ENCODE data around the gene REEP2.

Gene REEP2

GRCh38 chr5:138482638-138483037 is 43.8 kb downstream of the REEP2 start:
- no peaks in the 10 kb centered on the region for H4K20me1 ChIP-seq (ENCODE audit: insufficient read depth, low read length, poor library complexity, severe bottlenecking)
- TF ChIP-seq EZH2phosphoT487 (IDR thresholded peaks at IDR 0.05; ENCODE audit: borderline replicate concordance) = no peak
- TF ChIP-seq, protein P1, sequence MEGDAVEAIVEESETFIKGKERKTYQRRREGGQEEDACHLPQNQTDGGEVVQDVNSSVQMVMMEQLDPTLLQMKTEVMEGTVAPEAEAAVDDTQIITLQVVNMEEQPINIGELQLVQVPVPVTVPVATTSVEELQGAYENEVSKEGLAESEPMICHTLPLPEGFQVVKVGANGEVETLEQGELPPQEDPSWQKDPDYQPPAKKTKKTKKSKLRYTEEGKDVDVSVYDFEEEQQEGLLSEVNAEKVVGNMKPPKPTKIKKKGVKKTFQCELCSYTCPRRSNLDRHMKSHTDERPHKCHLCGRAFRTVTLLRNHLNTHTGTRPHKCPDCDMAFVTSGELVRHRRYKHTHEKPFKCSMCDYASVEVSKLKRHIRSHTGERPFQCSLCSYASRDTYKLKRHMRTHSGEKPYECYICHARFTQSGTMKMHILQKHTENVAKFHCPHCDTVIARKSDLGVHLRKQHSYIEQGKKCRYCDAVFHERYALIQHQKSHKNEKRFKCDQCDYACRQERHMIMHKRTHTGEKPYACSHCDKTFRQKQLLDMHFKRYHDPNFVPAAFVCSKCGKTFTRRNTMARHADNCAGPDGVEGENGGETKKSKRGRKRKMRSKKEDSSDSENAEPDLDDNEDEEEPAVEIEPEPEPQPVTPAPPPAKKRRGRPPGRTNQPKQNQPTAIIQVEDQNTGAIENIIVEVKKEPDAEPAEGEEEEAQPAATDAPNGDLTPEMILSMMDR (conservative IDR thresholded peaks at IDR 0.05; ENCODE audit: low read length) = no peak
- no peaks in the 10 kb centered on the region for H3K36me3 ChIP-seq (ENCODE audit: insufficient read depth, low read length)
- no peak overlapping the region for H2AFZ ChIP-seq (ENCODE audit: low read length)
- H3K79me2 ChIP-seq (ENCODE audit: insufficient read depth, low read length) = no peaks in the 10 kb centered on the region
- no peaks in the 10 kb centered on the region for H3F3A ChIP-seq (ENCODE audit: low read depth)
- no peak overlapping the region for H3K4me2 ChIP-seq (ENCODE audit: low read depth, low read length, poor library complexity, severe bottlenecking)
- H3K9me2 ChIP-seq (replicated peaks; ENCODE audit: low read depth, low read length) = no peaks in the 10 kb centered on the region
- no peak overlapping the region for H3K9ac ChIP-seq (ENCODE audit: low read depth, low read length, poor library complexity, severe bottlenecking)
- H3K9me3 ChIP-seq (ENCODE audit: insufficient read depth, low read depth, low read length) = no peaks in the 10 kb centered on the region
- no peaks in the 10 kb centered on the region for H3K27me3 ChIP-seq (ENCODE audit: insufficient read depth, low read length, poor library complexity, severe bottlenecking)
- H3K4me3 ChIP-seq (ENCODE audit: low read length, poor library complexity, severe bottlenecking) = no peak overlapping the region
- no peaks in the 10 kb centered on the region for H3K4me1 ChIP-seq (ENCODE audit: insufficient read depth, low read length, poor library complexity, severe bottlenecking)

GRCh38 chr5:138488481-138488945 is 49.7 kb downstream of the REEP2 start:
- no peaks in the 10 kb centered on the region for H3K9me3 ChIP-seq (ENCODE audit: insufficient read depth, low read depth, low read length)
- no peaks in the 10 kb centered on the region for H3F3A ChIP-seq (ENCODE audit: low read depth)
- H3K27me3 ChIP-seq (ENCODE audit: insufficient read depth, low read length, poor library complexity, severe bottlenecking) = peaks cover 30% of the 10 kb centered on the region
- no peak overlapping the region for H2AFZ ChIP-seq (ENCODE audit: low read length)
- no peaks in the 10 kb centered on the region for H3K36me3 ChIP-seq (ENCODE audit: insufficient read depth, low read length)
- H3K9me2 ChIP-seq (replicated peaks; ENCODE audit: low read depth, low read length) = no peaks in the 10 kb centered on the region
- H4K20me1 ChIP-seq (ENCODE audit: insufficient read depth, low read length, poor library complexity, severe bottlenecking) = no peaks in the 10 kb centered on the region
- no peak overlapping the region for H3K4me3 ChIP-seq (ENCODE audit: low read length, poor library complexity, severe bottlenecking)
- TF ChIP-seq, protein P1 (conservative IDR thresholded peaks at IDR 0.05; ENCODE audit: low read length) = no peak
- TF ChIP-seq EZH2phosphoT487 (IDR thresholded peaks at IDR 0.05; ENCODE audit: borderline replicate concordance) = no peak
- no peak overlapping the region for H3K4me2 ChIP-seq (ENCODE audit: low read depth, low read length, poor library complexity, severe bottlenecking)
- no peaks in the 10 kb centered on the region for H3K79me2 ChIP-seq (ENCODE audit: insufficient read depth, low read length)
- peaks cover 12% of the 10 kb centered on the region for H3K4me1 ChIP-seq (ENCODE audit: insufficient read depth, low read length, poor library complexity, severe bottlenecking)
- no peak overlapping the region for H3K9ac ChIP-seq (ENCODE audit: low read depth, low read length, poor library complexity, severe bottlenecking)

DNA sequence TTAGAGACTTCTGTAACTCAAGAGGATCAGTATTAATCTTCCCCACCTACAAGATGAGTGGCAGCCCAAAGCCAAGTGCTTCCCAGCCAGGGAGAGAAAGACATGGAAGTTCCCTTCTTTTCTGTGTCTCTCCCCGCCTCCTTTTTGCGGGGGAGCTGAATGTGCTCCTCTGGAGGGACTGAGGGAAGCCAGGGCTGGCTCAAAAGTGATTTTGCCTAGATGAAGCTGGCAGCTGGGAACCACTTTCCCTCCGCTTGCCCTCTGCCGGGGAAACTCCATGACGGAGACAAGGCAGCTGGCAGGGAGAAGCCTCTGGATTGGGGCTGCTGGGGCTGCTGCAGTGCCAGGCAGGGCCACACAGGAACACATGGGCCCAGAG is 50.8 kb downstream of the REEP2 start:
- H3K4me1 ChIP-seq (ENCODE audit: insufficient read depth, low read length, poor library complexity, severe bottlenecking) = peaks cover 17% of the 10 kb centered on the region
- TF ChIP-seq, protein P1 (conservative IDR thresholded peaks at IDR 0.05; ENCODE audit: low read length) = no peak
- no peak for TF ChIP-seq EZH2phosphoT487 (IDR thresholded peaks at IDR 0.05; ENCODE audit: borderline replicate concordance)
- H3K9ac ChIP-seq (ENCODE audit: low read depth, low read length, poor library complexity, severe bottlenecking) = no peak overlapping the region
- peaks cover 30% of the 10 kb centered on the region for H3K27me3 ChIP-seq (ENCODE audit: insufficient read depth, low read length, poor library complexity, severe bottlenecking)
- H2AFZ ChIP-seq (ENCODE audit: low read length) = no peak overlapping the region
- no peaks in the 10 kb centered on the region for H3K36me3 ChIP-seq (ENCODE audit: insufficient read depth, low read length)
- H3K4me2 ChIP-seq (ENCODE audit: low read depth, low read length, poor library complexity, severe bottlenecking) = no peak overlapping the region
- H4K20me1 ChIP-seq (ENCODE audit: insufficient read depth, low read length, poor library complexity, severe bottlenecking) = no peaks in the 10 kb centered on the region
- H3K4me3 ChIP-seq (ENCODE audit: low read length, poor library complexity, severe bottlenecking) = no peak overlapping the region
- H3F3A ChIP-seq (ENCODE audit: low read depth) = no peaks in the 10 kb centered on the region
- no peaks in the 10 kb centered on the region for H3K9me2 ChIP-seq (replicated peaks; ENCODE audit: low read depth, low read length)
- H3K9me3 ChIP-seq (ENCODE audit: insufficient read depth, low read depth, low read length) = no peaks in the 10 kb centered on the region
- no peaks in the 10 kb centered on the region for H3K79me2 ChIP-seq (ENCODE audit: insufficient read depth, low read length)
